Heart left ventricle (tissue), 13 donors: ENCODE measurements around the gene SCGB1D2.

Experiments used
- POLR2A ChIP-seq, 2 donors: fragments of 450-650 bp; IDR thresholded peaks; one replicate each; pipeline ENCODE4 v1.6.1; 2017; ENCODE audit warnings: antibody characterized with exemption in 2 of 2, mild to moderate bottlenecking in 2 of 2, moderate library complexity in 2 of 2
- TF ChIP-seq, protein P1 (sequence below), 12 donors: fragments of 200-600 bp; sonication (generic) in 4 of 12; IDR thresholded peaks; one replicate each; pipeline versions ENCODE4 v1.5.0 to v1.8.0; 2018 to 2022; ENCODE audit warnings: antibody characterized with exemption in 12 of 12, mild to moderate bottlenecking in 5 of 12
- donor health status: ischemic (EF 13 %, LVEDD 7.1; RV severe dilation, severe dysfunction).
- donor health status: DM: no; HTN: yes; CAD: no.
- donor health status: DM: no; HTN: no; CAD: no.
- donor health status: ischemic (EF 25% LVEDD 6.9; RV normal size, moderate dysfunction).
- donor health status: ischemic (EF 25% LVEDD 5.7; RV mildly dilated, moderate dysfunction).
- donor health status: ischemic (EF 35%, LVEDD 5.7; RV mildly dilated, moderate dysfunction).
- donor health status: nonischemic (EF 11% LVEDD 7.7; RV severe dilation, severe dysfunction).
- donor health status: DM: yes; HTN: yes; CAD: no.
- donor health status: PGD.
- donor health status: ischemic (EF 29% LVEDD 5.4; RV normal size, mild dysfunction).
- donor health status: nonischemic (EF 23%, LVEDD 6.1; RV moderate dilation, normal function).

DNA sequence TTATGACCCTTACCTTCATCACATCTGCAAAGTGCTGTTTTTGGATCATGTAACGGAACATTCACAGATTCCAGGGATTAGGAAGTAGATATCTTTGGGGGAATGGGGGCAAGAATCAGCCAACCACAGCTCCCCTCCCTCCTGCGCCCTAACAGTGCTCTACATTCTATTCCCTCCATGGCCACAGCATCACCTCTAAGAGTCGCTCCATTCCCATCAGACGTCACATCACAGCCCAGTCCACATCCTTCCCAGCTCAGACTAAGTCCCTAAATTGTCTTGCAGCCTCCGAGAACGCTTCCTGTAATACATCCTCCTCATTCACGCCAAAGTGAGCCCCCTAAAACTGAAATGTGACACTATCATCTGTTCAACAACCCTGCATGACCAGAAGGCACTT, 46.1 kb upstream of the SCGB1D2 start:
- TF ChIP-seq, protein P1, sequence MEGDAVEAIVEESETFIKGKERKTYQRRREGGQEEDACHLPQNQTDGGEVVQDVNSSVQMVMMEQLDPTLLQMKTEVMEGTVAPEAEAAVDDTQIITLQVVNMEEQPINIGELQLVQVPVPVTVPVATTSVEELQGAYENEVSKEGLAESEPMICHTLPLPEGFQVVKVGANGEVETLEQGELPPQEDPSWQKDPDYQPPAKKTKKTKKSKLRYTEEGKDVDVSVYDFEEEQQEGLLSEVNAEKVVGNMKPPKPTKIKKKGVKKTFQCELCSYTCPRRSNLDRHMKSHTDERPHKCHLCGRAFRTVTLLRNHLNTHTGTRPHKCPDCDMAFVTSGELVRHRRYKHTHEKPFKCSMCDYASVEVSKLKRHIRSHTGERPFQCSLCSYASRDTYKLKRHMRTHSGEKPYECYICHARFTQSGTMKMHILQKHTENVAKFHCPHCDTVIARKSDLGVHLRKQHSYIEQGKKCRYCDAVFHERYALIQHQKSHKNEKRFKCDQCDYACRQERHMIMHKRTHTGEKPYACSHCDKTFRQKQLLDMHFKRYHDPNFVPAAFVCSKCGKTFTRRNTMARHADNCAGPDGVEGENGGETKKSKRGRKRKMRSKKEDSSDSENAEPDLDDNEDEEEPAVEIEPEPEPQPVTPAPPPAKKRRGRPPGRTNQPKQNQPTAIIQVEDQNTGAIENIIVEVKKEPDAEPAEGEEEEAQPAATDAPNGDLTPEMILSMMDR (IDR thresholded peaks at IDR 0.05), result no peak
- TF ChIP-seq POLR2A (IDR thresholded peaks at IDR 0.05), result no peak
